ENCODE results near the gene UBXN10. TPM values are rescaled to one million over a fixed set of nuclear protein-coding genes. Genes with fewer than 3 reads are reported as not detected.

UBXN10 gene
- total and polyA plus RNA-seq, 8 donors, result 1.8 to 6.4 (median 4.6) TPM

DNA sequence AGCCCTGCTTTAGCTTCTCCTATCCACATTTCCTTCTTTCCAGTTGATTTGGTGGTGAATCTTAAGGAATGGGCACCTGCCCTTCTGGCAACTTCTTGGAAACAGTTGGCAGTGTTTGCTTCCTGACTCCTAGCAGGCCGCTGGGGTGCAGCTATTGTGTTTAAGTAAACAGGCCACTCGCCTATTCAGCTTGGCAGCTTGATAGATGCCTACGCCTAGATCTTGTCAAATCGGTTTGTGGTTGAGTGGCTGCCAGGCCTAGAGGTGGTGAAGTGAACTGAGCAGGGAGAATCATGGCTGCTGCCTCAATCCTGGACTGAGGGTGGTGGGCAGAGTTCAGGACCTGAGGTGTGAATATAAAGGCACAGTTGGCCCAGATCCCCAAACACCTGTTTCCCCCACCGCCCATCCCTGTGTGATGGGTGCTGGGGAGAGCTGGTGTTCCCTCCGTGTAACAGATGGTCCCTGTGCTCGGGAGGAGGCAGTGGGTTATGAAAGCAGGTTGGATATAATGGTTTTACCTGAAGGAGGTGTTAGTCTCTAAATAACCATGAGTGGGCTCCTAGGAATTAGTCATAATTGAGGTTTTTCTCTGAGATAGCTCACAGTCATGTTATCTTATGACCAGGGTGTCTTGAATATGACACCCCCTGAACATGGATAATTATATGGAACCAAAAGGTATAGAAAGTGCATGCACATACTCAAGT lies 1.4 kb downstream of the UBXN10 start:
- Histone ChIP-seq H3K9me3 (no peaks in the 10 kb centered on the region), H3K27me3 (peaks cover 0 to 41% of the 10 kb centered on the region in 2 donors), H3K4me3 (no peak overlapping the region), H3K27ac (peak overlapping the region in 1 of 2 donors; percentile 2), H3K4me1 (peaks cover 13 to 32% of the 10 kb centered on the region in 2 donors), H3K36me3 (no peaks in the 10 kb centered on the region)
- peak; percentile 72 for ATAC-seq
- TF ChIP-seq, protein P1, sequence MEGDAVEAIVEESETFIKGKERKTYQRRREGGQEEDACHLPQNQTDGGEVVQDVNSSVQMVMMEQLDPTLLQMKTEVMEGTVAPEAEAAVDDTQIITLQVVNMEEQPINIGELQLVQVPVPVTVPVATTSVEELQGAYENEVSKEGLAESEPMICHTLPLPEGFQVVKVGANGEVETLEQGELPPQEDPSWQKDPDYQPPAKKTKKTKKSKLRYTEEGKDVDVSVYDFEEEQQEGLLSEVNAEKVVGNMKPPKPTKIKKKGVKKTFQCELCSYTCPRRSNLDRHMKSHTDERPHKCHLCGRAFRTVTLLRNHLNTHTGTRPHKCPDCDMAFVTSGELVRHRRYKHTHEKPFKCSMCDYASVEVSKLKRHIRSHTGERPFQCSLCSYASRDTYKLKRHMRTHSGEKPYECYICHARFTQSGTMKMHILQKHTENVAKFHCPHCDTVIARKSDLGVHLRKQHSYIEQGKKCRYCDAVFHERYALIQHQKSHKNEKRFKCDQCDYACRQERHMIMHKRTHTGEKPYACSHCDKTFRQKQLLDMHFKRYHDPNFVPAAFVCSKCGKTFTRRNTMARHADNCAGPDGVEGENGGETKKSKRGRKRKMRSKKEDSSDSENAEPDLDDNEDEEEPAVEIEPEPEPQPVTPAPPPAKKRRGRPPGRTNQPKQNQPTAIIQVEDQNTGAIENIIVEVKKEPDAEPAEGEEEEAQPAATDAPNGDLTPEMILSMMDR (IDR thresholded peaks at IDR 0.05), result no peak
- intact Hi-C loops (cut with DNase I), result no loop called here
- DNase-seq, result peak in 1 of 4 donors; percentile 66

DNA sequence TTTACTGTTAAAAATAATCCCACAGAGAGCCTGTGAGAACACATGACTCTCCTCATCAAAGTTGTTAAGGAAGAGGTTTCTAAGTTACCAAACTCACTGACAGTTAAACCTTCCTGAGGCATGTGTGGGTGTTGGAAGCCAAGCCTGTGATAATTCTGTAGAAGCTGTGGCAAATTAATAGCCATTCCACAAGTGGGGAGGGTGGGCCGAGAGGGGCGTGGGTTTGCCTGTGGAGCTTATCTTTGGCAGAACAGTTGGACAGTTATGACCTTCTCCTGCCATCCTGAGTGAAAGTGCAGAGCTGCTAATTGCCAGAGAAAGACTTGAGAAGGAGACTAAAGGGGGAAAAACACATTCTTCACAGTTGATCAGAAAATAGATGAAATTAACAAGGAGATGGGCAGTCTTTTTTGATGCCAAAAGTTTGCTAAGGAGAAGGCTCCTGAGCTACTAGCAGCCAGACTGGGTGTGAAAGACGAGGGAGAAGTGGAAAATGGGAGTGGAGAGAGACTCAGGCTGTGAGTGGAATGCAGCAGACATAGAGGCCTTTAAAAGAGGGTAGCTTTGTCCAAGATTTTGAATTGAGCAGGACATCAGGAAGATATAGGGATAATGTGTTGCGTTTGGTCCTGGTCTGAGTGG lies 2.0 kb downstream of the UBXN10 start:
- Histone ChIP-seq H3K27ac (no peak overlapping the region), H3K27me3 (peaks cover 0 to 41% of the 10 kb centered on the region in 2 donors), H3K36me3 (no peaks in the 10 kb centered on the region), H3K4me1 (peaks cover 13 to 32% of the 10 kb centered on the region in 2 donors), H3K4me3 (no peak overlapping the region), H3K9me3 (no peaks in the 10 kb centered on the region)
- DNase-seq (no peak), ATAC-seq (no peak)
- intact Hi-C loops (cut with DNase I), result no loop called here
- TF ChIP-seq, protein P1 (IDR thresholded peaks at IDR 0.05), result no peak

DNA sequence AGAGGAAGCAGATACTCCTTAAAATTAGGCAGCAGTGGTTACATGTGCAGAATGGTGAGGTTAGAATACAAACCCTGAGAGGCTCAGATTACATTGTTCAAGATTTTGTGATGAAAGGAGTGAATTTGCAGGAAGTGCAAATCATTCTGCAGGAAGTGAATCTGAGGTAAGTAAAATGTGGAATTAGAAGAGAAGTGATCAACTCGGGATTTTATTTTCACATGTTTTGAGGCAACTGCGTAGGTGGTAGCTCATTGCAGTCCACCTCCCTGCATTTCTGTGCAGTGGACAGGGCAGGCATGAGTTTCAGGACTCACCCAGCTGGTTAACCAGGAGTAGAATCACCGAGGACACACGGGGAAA lies 2.5 kb downstream of the UBXN10 start:
- Histone ChIP-seq H3K27me3 (peaks cover 0 to 41% of the 10 kb centered on the region in 2 donors), H3K9me3 (no peaks in the 10 kb centered on the region), H3K27ac (no peak overlapping the region), H3K4me3 (no peak overlapping the region), H3K4me1 (peaks cover 13 to 32% of the 10 kb centered on the region in 2 donors), H3K36me3 (no peaks in the 10 kb centered on the region)
- TF ChIP-seq, protein P1 (IDR thresholded peaks at IDR 0.05), result no peak
- no peak for DNase-seq
- no peak for ATAC-seq
- intact Hi-C loops (cut with DNase I), result no loop called here

DNA sequence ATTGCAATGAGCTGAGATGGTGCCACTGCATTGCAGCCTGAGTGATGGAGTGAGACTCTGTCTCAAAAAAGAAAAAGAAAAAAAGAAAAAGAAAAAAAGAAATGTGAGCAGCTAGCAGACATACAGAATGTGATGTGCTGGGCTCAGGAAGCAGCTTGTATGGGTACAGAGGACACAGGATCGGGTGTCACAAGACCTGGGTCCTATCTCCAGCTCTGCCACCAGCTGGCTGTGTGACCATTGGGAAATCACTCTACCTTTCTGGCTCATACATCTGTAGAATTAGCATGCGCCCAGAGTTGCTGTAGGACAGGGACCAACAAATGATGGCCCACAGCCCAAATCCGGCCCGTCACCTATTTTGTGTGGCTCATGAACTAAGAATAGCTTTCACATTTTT lies 3.8 kb downstream of the UBXN10 start:
- Histone ChIP-seq H3K9me3 (no peaks in the 10 kb centered on the region), H3K4me1 (peaks cover 13 to 33% of the 10 kb centered on the region in 2 donors), H3K4me3 (no peak overlapping the region), H3K27me3 (peaks cover 0 to 40% of the 10 kb centered on the region in 2 donors), H3K36me3 (no peaks in the 10 kb centered on the region), H3K27ac (no peak overlapping the region)
- no peak for DNase-seq
- intact Hi-C loops (cut with DNase I), result no loop called here
- TF ChIP-seq, protein P1 (IDR thresholded peaks at IDR 0.05), result no peak
- no peak for ATAC-seq
